Measurements from ENCODE around the gene SLC25A23.

- TF ChIP-seq CTCF (IDR thresholded peaks at IDR 0.05; ENCODE audit: low read depth, low read length) (no peak), POLR2A (IDR thresholded peaks at IDR 0.05; ENCODE audit: extremely low read depth, insufficient read length) (no peak), MAX (IDR thresholded peaks at IDR 0.05; ENCODE audit: low read depth, low read length) (no peak)
Observed at GRCh38 chr19:6467384-6467783, 7.8 kb upstream of the SLC25A23 start.
